Activated CD8-positive, alpha-beta T cell treated with anti-CD3 and anti-CD28 coated beads for 36 hours (primary cell): ENCODE results near the gene CACNA2D2. TPM values are rescaled to one million over a fixed set of nuclear protein-coding genes. Genes with fewer than 3 reads are reported as not detected.

ENCODE experiments used
- ATAC-seq: fragments of 200-7000 bp; cut with Tn5 transposase; one replicate; pipeline ENCODE4 v1.10.0; 2021; ENCODE audit warnings: mild to moderate bottlenecking, moderate library complexity
- CTCF ChIA-PET: fragments of 350-600 bp; sonication (Branson Sonifier 250); formaldehyde crosslinking; loops from one replicate; lab custom pipeline; 2021; ENCODE audit warnings: antibody characterized with exemption; lab: Charles Lee
- POLR2A ChIA-PET: fragments of 350-600 bp; sonication (Branson Sonifier 250); formaldehyde crosslinking; loops from one replicate; lab custom pipeline; 2021; ENCODE audit warnings: antibody characterized with exemption; lab: Charles Lee
- DNase-seq: peaks from one replicate; pipeline ENCODE4 v3.0.0-alpha.2; 2020
- H3K27ac Mint-ChIP-seq: one replicate; pipeline ENCODE4 v1.8.0; 2021; ENCODE audit warnings: mild to moderate bottlenecking, mixed read lengths
- H3K27me3 Mint-ChIP-seq: one replicate; pipeline ENCODE4 v1.8.0; 2021; ENCODE audit warnings: mixed read lengths
- H3K36me3 Mint-ChIP-seq: one replicate; pipeline ENCODE4 v1.8.0; 2021; ENCODE audit warnings: low read depth, mixed read lengths
- H3K4me1 Mint-ChIP-seq: one replicate; pipeline ENCODE4 v1.8.0; 2021; ENCODE audit warnings: low read depth, mixed read lengths
- H3K4me3 Mint-ChIP-seq: one replicate; pipeline ENCODE4 v1.8.0; 2021; ENCODE audit warnings: mild to moderate bottlenecking, moderate library complexity, mixed read lengths
- H3K9me3 Mint-ChIP-seq: one replicate; pipeline ENCODE4 v1.8.0; 2021; ENCODE audit warnings: mixed read lengths
- intact Hi-C: fragments of 100-400 bp; cut with micrococcal nuclease; formaldehyde crosslinking; loops from one replicate; pipeline ENCODE4 v1.10.0; 2022
- total RNA-seq, 2 experiments: library from RNA; stranded (reverse); gene quantifications; one replicate each; pipeline ENCODE4 v1.2.3, GENCODE V29; 2021
- TF ChIP-seq, protein P1 (sequence below): fragments of 200-600 bp; IDR thresholded peaks from one replicate; pipeline ENCODE4 v1.8.0; 2022; ENCODE audit warnings: antibody characterized with exemption, mild to moderate bottlenecking

The CACNA2D2 gene
- total RNA-seq, 2 experiments from 2014 or later: 1.6 to 2.1 TPM

DNA sequence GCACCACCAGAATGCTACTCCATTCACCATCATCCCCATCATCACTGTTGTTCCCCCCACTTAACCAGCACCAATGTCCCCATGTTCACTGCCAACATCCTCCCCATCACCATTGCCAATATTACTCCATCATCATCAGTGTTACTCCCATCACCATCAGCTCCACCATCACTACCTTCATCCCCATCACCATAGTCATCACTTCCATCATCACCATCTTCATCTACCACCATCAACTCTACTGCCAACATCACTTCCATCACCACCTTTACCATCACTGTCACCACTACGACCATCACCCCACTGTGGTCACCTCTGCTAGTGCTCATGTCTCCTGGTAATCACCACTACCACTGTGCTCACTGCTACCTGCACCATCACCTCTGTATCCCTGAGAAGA lies 96.9 kb downstream of the CACNA2D2 start:
- Mint-ChIP-seq H3K9me3 (no peaks in the 10 kb centered on the region), H3K27ac (no peak overlapping the region), H3K27me3 (no peaks in the 10 kb centered on the region), H3K4me3 (no peak overlapping the region), H3K36me3 (no peaks in the 10 kb centered on the region), H3K4me1 (peaks cover 12% of the 10 kb centered on the region)
- ATAC-seq: no peak
- intact Hi-C loops: no loop called here
- TF ChIP-seq, protein P1, sequence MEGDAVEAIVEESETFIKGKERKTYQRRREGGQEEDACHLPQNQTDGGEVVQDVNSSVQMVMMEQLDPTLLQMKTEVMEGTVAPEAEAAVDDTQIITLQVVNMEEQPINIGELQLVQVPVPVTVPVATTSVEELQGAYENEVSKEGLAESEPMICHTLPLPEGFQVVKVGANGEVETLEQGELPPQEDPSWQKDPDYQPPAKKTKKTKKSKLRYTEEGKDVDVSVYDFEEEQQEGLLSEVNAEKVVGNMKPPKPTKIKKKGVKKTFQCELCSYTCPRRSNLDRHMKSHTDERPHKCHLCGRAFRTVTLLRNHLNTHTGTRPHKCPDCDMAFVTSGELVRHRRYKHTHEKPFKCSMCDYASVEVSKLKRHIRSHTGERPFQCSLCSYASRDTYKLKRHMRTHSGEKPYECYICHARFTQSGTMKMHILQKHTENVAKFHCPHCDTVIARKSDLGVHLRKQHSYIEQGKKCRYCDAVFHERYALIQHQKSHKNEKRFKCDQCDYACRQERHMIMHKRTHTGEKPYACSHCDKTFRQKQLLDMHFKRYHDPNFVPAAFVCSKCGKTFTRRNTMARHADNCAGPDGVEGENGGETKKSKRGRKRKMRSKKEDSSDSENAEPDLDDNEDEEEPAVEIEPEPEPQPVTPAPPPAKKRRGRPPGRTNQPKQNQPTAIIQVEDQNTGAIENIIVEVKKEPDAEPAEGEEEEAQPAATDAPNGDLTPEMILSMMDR: no peak
- ChIA-PET POLR2A (no interaction called here), CTCF (no interaction called here)
- no peak for DNase-seq

DNA sequence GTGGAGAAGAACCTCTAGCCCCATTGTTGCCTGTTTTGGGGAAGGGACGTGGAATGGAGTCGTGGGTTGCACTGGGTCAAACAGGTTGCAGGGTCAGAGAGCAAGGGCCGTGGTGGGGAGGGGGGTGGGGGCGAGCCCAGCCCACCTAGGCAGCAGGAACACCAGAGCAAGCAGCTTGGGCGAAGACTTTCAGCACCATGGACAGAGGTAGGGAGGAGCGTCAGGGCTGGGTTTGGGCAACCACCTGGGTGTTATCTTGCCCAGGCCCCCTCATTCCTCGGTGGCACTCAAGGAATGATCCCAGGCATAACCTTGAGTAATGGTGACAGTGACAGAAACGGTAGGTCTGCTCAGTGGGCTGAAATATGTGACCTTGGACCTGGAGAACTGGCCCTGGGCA lies 98.2 kb downstream of the CACNA2D2 start:
- no peak overlapping the region for H3K4me3 Mint-ChIP-seq
- DNase-seq (peak; percentile 41), ATAC-seq (no peak)
- peaks cover 2% of the 10 kb centered on the region for H3K4me1 Mint-ChIP-seq
- H3K27me3 Mint-ChIP-seq: no peaks in the 10 kb centered on the region
- intact Hi-C loops: no loop called here
- TF ChIP-seq, protein P1: no peak
- ChIA-PET CTCF (no interaction called here), POLR2A (no interaction called here)
- H3K9me3 Mint-ChIP-seq: no peaks in the 10 kb centered on the region
- H3K27ac Mint-ChIP-seq: no peak overlapping the region
- no peaks in the 10 kb centered on the region for H3K36me3 Mint-ChIP-seq

DNA sequence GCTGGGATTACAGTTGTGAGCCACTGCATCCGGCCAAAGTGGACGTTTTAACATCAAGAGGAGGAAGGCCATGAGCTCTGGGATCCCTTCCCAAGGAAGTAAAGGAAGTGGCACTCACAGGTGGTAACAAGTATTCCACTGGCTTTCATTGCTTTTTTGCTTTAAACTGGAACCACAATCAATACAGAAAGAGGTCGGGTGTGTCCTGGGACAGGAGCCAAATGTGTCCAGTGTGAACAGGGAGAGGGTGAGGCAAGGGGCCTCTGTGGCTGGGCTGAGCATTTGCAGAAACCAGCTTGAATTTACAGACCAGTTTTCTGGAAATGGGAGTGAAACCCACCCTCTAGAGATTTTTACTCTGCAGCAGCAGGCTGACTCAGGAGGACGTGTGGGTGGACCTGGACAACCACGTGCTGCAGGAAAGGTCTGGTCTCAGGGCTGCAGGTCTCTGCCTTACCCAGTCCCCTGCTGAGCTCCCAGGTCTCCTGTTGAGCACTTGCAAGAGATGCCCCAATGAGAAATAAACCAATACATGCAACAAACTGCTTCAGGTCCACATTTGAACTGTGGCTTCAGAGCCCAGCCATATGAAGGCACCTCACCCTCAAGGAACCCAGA lies 101.3 kb downstream of the CACNA2D2 start:
- Mint-ChIP-seq H3K4me1 (peaks cover 2% of the 10 kb centered on the region), H3K27ac (no peak overlapping the region), H3K9me3 (no peaks in the 10 kb centered on the region), H3K27me3 (no peaks in the 10 kb centered on the region), H3K36me3 (no peaks in the 10 kb centered on the region), H3K4me3 (no peak overlapping the region)
- intact Hi-C loops: no loop called here
- CTCF ChIA-PET: no interaction called here
- POLR2A ChIA-PET: interaction anchor here (0.9 kb wide), 1 partner anchor 51 kb away, joined by 4 read pairs; the partner anchor contains the start of genes CYB561D2 and NPRL2
- ATAC-seq (no peak), DNase-seq (no peak)
- TF ChIP-seq, protein P1: no peak

DNA sequence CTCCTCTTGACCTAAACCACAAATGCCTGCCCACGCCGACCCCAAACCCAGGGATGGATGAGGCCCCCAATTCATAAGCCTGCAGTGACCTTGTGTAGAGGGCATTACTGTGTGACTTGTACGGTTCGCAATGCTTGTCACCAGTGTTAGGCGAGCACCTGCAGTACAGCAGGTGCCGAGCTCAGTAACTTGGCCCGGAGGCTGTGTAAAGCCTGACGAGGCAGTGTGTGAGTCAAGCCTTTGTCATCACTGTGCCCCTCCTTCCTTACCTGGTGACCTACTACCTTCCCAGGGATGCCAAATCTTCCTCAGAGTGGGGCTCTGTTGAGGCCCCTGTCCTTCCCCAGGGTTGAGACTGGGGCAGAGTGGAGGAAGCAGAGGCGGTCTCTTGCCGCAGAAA lies 106.9 kb downstream of the CACNA2D2 start:
- ChIA-PET CTCF (interaction anchor here (0.9 kb wide), 1 partner anchor 146 kb away, joined by 4 read pairs; no protein-coding TSS in a partner anchor), POLR2A (interaction anchor here (1.2 kb wide), 1 partner anchor 97 kb away, joined by 3 read pairs; no protein-coding TSS in a partner anchor)
- H3K27ac Mint-ChIP-seq: no peak overlapping the region
- H3K36me3 Mint-ChIP-seq: no peaks in the 10 kb centered on the region
- intact Hi-C loops: no loop called here
- H3K27me3 Mint-ChIP-seq: no peaks in the 10 kb centered on the region
- TF ChIP-seq, protein P1: no peak
- no peak for ATAC-seq
- H3K4me1 Mint-ChIP-seq: peaks cover 6% of the 10 kb centered on the region
- no peak overlapping the region for H3K4me3 Mint-ChIP-seq
- no peak for DNase-seq
- no peaks in the 10 kb centered on the region for H3K9me3 Mint-ChIP-seq

DNA sequence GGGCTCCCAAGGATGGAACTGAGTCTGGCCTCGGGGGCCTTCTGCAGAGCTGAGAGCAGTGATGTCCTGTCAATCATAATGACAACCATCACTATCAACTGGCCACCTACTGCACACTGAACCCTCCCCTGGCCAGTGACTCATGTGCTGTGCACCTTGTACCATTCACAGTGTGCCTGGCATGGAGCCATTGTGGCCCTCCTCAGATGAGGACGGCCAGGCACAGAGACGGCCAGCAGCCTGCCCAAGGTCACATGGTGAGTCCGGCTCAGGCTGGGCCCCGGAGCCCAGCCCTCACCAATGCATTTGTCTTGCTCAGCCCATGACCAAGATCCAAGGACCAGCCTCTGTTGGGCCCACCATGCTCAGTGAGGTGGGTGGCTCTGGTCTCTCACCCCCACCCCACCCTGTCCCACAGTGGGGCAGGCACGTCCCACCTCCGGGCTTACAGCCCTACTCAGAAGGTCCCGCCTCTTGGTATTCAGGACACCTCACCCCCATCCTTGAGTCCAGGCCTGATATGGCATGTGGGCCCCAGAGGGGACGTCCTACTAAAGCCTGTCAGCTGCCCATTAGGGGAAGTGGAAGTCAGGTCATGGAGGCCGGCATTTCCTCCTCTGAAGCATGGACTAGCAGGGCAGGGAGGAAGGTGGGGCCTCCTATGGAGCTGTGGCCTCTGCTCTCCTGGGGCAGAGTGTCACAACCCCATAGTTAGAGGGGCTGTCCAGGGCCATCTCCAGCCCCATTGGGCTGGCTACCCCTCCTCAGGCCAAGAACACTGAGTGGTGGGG lies 108.2 kb downstream of the CACNA2D2 start:
- intact Hi-C loops: no loop called here
- ATAC-seq (no peak), DNase-seq (no peak)
- H3K4me1 Mint-ChIP-seq: peaks cover 6% of the 10 kb centered on the region
- TF ChIP-seq, protein P1: no peak
- no peak overlapping the region for H3K27ac Mint-ChIP-seq
- ChIA-PET POLR2A (interaction anchor here (1.2 kb wide), 1 partner anchor 98 kb away, joined by 3 read pairs; no protein-coding TSS in a partner anchor), CTCF (interaction anchor here (0.9 kb wide), 1 partner anchor 147 kb away, joined by 4 read pairs; no protein-coding TSS in a partner anchor)
- no peaks in the 10 kb centered on the region for H3K27me3 Mint-ChIP-seq
- H3K4me3 Mint-ChIP-seq: no peak overlapping the region
- H3K9me3 Mint-ChIP-seq: no peaks in the 10 kb centered on the region
- H3K36me3 Mint-ChIP-seq: no peaks in the 10 kb centered on the region
